Measurements from ENCODE around the gene DUSP1. TPM values are rescaled to one million over a fixed set of nuclear protein-coding genes. Genes with fewer than 3 reads are reported as not detected.
"Not testable (repeated sequence)": the region's sequence is repeated elsewhere in the genome, so short reads cannot be mapped to it uniquely, and the experiment has no call there.

Gene DUSP1
- total RNA-seq, 4 donors from 2014 or later = 811 to 2,389 (median 1,820) TPM

DNA sequence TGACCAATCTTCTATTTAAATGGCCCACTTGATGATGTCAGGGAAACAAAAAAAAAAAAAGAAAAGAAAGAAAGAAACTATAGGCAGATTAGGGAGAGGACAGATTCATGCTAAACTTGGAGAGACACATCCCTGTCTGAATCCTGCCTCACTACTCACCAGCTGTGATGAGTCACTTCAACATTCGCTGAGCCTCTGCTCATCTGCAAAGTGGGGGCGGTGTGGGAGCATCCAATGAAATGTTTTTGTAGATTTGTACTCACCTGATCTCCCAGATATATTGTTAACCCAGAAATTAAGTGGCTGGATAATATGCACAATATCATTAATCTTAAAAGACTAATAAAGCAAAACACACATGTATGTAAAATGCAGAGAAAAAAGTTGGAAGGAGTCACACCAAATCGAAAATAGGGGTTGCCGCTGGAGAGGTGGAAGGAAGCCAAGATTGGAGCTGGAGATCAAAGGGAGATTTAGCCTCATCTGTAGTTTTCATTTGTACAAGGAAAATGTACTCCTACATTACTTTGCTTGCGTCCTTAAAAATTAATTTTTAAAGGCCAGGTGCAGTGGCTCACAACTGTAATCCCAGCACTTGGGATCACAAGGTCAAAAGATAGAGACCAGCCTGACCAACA is 46.0 kb upstream of the DUSP1 start:
- DNase-seq (ENCODE audit: low spot score in 2 of 2) = no peak
- intact Hi-C loops (cut with DNase I; ENCODE audit: low total_unique reads) = no loop called here
- TF ChIP-seq, protein P1, sequence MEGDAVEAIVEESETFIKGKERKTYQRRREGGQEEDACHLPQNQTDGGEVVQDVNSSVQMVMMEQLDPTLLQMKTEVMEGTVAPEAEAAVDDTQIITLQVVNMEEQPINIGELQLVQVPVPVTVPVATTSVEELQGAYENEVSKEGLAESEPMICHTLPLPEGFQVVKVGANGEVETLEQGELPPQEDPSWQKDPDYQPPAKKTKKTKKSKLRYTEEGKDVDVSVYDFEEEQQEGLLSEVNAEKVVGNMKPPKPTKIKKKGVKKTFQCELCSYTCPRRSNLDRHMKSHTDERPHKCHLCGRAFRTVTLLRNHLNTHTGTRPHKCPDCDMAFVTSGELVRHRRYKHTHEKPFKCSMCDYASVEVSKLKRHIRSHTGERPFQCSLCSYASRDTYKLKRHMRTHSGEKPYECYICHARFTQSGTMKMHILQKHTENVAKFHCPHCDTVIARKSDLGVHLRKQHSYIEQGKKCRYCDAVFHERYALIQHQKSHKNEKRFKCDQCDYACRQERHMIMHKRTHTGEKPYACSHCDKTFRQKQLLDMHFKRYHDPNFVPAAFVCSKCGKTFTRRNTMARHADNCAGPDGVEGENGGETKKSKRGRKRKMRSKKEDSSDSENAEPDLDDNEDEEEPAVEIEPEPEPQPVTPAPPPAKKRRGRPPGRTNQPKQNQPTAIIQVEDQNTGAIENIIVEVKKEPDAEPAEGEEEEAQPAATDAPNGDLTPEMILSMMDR (IDR thresholded peaks at IDR 0.05) = no peak
- TF ChIP-seq POLR2A (IDR thresholded peaks at IDR 0.05) = no peak
- no peak overlapping the region for H3K4me3 ChIP-seq (ENCODE audit: low read depth, poor library complexity, severe bottlenecking)
- WGBS, 2 donors = 29 to 42% methylated on average over 5 of the region's 5 CpGs

DNA sequence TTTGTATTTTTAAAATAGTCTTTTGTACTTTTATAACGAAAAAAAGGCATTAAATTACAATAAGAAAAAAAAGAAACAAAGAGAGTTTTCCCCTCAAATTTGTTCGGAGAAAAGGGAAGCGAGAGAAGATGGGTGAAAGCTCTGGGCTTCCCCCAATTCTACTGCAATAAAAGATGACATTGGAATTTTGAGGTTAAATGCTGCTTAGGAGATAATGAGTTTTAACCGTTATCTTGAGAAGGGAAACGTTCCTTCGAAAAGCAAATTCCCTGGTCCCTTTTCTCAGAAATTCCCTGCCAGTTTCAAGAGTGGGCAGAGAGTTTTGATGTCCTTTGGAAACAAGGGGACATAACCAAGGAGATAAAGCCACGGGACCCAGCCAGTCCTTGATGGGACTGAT is 44.6 kb upstream of the DUSP1 start:
- TF ChIP-seq, protein P1 (IDR thresholded peaks at IDR 0.05) = no peak
- TF ChIP-seq POLR2A (IDR thresholded peaks at IDR 0.05) = no peak
- 80 to 81% methylated on average over 7 of the region's 7 CpGs for WGBS, 2 donors
- intact Hi-C loops (cut with DNase I; ENCODE audit: low total_unique reads) = no loop called here
- no peak overlapping the region for H3K4me3 ChIP-seq (ENCODE audit: low read depth, poor library complexity, severe bottlenecking)
- DNase-seq (ENCODE audit: low spot score in 2 of 2) = no peak

DNA sequence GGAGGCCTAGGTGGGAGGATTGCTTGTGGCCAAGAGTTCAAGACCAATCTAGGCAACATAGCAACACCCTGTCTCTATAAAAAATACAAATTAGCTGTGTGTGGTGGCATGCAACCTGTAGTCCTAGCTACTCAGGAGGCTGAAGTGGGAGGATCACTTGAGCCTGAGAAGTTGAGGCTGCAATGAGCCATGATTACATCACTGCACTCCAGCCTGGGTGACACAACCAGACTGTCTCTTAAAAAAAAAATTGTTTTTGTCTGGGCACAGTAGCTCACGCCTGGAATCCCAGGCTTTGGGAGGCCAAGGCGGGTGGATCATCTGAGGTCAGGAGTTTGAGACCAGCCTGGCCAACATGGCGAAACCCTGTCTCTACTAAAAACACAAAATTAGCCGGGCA is 40.0 kb upstream of the DUSP1 start:
- DNase-seq (ENCODE audit: low spot score in 2 of 2); H3K4me3 ChIP-seq (ENCODE audit: low read depth, poor library complexity, severe bottlenecking); intact Hi-C loops (cut with DNase I; ENCODE audit: low total_unique reads): not testable (repeated sequence)
- 93 to 95% methylated on average over 4 of the region's 4 CpGs for WGBS, 2 donors

DNA sequence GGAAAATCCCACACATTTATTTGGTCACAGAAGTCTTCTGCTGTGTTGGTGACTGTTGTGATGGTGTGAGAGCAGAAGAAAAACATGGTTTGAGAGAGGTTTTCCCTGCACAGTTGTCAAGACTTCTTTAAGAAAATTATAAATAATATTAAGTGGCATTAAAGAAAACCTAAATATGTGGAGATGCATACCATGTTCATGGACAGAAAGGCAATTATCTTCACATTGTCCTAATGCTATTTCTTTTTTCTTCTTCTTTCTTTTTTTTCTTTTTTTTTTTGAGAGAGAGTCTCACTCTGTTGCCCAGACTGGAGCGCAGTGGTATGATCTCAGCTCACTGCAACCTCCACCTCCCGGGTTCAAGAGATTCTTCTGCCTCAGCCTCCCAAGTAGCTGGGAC is 38.8 kb upstream of the DUSP1 start:
- TF ChIP-seq, protein P1 (IDR thresholded peaks at IDR 0.05) = no peak
- intact Hi-C loops (cut with DNase I; ENCODE audit: low total_unique reads) = no loop called here
- WGBS, 2 donors = 97 to 98% methylated on average over 2 of the region's 2 CpGs
- no peak for DNase-seq (ENCODE audit: low spot score in 2 of 2)
- H3K4me3 ChIP-seq (ENCODE audit: low read depth, poor library complexity, severe bottlenecking) = no peak overlapping the region

DNA sequence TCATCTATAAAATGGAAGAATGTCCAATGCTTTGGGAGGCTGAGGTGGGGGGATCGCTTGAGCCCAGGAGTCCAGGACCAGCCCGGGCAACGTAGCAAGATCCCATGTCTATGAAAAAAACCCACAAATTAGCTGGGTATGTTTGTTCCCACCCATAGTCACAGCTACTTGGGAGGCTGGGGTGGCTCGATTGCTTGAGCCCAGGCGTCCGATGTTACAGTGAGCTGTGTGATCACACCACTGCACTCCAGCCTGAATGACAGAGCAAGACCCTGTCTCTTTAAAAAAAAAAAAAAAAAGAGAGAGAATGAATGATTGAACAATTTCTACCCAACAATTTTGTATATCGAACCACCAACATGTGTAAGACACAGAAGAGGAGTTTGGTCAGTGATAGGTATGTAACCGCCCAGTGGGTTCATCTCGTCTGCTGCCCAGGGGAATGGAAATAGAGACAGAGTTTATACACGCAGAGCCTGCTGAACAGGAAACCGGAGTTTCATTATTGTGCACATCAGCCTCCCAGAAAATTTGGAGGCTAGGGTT is 36.8 kb upstream of the DUSP1 start:
- no peak overlapping the region for H3K4me3 ChIP-seq (ENCODE audit: low read depth, poor library complexity, severe bottlenecking)
- DNase-seq (ENCODE audit: low spot score in 2 of 2) = peak in 1 of 2 donors; percentile 62
- intact Hi-C loops (cut with DNase I; ENCODE audit: low total_unique reads) = no loop called here
- 83 to 85% methylated on average over 11 of the region's 11 CpGs for WGBS, 2 donors
- no peak for TF ChIP-seq POLR2A (IDR thresholded peaks at IDR 0.05)
- TF ChIP-seq, protein P1 (IDR thresholded peaks at IDR 0.05) = no peak

DNA sequence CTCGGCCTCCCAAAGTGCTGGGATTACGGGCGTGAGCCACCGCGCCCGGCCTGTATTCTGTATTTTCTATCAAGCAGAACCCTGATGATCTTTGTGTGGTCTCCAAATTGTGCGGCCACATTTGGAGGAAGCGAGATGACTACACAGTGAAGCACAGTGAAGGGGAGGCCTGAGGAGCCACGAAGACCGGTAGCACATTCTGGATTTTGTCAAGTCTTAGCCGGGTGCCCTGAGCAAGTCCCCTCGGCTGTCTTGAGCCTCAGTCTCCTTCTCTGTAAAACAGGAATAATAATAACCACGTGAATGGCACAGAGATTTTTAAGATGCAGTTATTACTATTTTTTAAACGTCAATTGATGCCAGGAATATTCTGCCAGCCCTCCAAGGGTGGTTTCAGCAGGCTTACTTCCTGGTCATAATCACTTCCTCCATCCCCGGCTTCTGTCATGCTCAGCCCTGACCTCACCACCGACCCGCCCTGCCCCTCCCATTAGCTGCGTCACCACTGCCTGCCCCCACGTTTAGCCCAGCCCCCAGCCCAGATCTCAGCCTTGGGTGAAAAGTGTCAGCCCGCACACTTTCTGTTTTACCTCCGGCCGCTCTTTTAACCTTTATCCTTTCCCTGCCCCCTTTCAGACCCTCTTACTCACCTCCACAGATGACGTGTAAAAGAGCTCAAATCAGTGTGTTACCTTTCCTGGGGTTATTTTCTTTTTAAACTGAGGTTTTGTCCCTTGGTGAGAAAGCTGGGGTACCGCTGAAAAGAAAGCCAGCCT is 36.1 kb upstream of the DUSP1 start:
- WGBS, 2 donors = 60 to 61% methylated on average over 24 of the region's 24 CpGs
- intact Hi-C loops (cut with DNase I; ENCODE audit: low total_unique reads) = no loop called here
- no peak overlapping the region for H3K4me3 ChIP-seq (ENCODE audit: low read depth, poor library complexity, severe bottlenecking)
- peak; percentile 85 to 98 for DNase-seq (ENCODE audit: low spot score in 2 of 2)
- TF ChIP-seq, protein P1 (IDR thresholded peaks at IDR 0.05) = no peak
- peak in 1 of 2 donors; percentile 38 for TF ChIP-seq POLR2A (IDR thresholded peaks at IDR 0.05)
